Ascending aorta (tissue), 2 donors: ENCODE results near the gene GPR119. TPM values are rescaled to one million over a fixed set of nuclear protein-coding genes. Genes with fewer than 3 reads are reported as not detected.
"Not testable (repeated sequence)": the region's sequence is repeated elsewhere in the genome, so short reads cannot be mapped to it uniquely, and the experiment has no call there.

Experiments used
- DNase-seq, 2 donors: peaks; one replicate each; pipeline ENCODE4 v3.0.0-alpha.2; 2019; ENCODE audit warnings: low spot score in 2 of 2
- H3K27ac ChIP-seq, 2 donors: fragments of 200-600 bp; sonication (generic); one replicate each; pipeline ENCODE4 v1.5.1; 2016 to 2017; ENCODE audit warnings: mild to moderate bottlenecking in 1 of 2
- H3K27me3 ChIP-seq: fragments of 200-600 bp; sonication (generic); one replicate; pipeline ENCODE4 v1.5.1; 2017
- H3K36me3 ChIP-seq, 2 donors: fragments of 200-600 bp; sonication (generic); one replicate each; pipeline ENCODE4 v1.5.1; 2016
- H3K4me1 ChIP-seq, 2 donors: fragments of 200-600 bp; sonication (generic); one replicate each; pipeline ENCODE4 v1.5.1; 2016 to 2017; ENCODE audit warnings: mild to moderate bottlenecking in 1 of 2
- H3K4me3 ChIP-seq, 2 donors: fragments of 200-600 bp; sonication (generic); one replicate each; pipeline ENCODE4 v1.5.1; 2016 to 2017; ENCODE audit warnings: mild to moderate bottlenecking in 1 of 2
- H3K9me3 ChIP-seq, 2 donors: fragments of 200-600 bp; sonication (generic); one replicate each; pipeline ENCODE4 v1.5.1; 2016
- CTCF ChIP-seq, 3 experiments: fragments of 200-600 bp in 2 of 3; fragments of 450-650 bp in 1 of 3; sonication (generic) in 2 of 3; IDR thresholded peaks; one replicate each; pipeline ENCODE4 v1.5.1; 2016 to 2019; ENCODE audit warnings: antibody characterized with exemption in 3 of 3, mild to moderate bottlenecking in 1 of 3, moderate library complexity in 1 of 3
- intact Hi-C: fragments of 100-400 bp; cut with DNase I; formaldehyde crosslinking; loops from one replicate; pipeline ENCODE4 v1.15.1; 2023
- total RNA-seq: library from RNA; depleted of rRNA; stranded (reverse); fragments of >200 nt; gene quantifications from one replicate; pipeline ENCODE4 v1.1.0, GENCODE V29; 2016

The GPR119 gene
- total RNA-seq, 1 donor from 2014 or later: not detected

- no peaks in the 10 kb centered on the region for H3K36me3 ChIP-seq
- peak in 1 of 2 donors; percentile 78 for DNase-seq
- H3K9me3 ChIP-seq: no peaks in the 10 kb centered on the region
- TF ChIP-seq CTCF (IDR thresholded peaks at IDR 0.05): no peak
- no peaks in the 10 kb centered on the region for H3K27me3 ChIP-seq
- intact Hi-C loops: loop anchor here (1.0 to 10.0 kb wide), 2 partner anchors 71 to 575 kb away; partner anchors contain the start of gene ZNF280C
- peak within 1 kb of the TSS; percentile 10 to 12 for H3K27ac ChIP-seq
- H3K4me1 ChIP-seq: no peaks in the 10 kb centered on the region
- peak within 1 kb of the TSS; percentile 58 to 73 for H3K4me3 ChIP-seq
Measured at GRCh38 chrX:130339408-130340222, 45.9 kb downstream of the GPR119 start, which contains the start of gene SLC25A14. Gene SLC25A14, plus strand, starts transcription at chrX:130339919. Its CDS starts 360 bp downstream, at chrX:130340279.

- intact Hi-C loops: loop anchor here (1.0 to 10.0 kb wide), 2 partner anchors 71 to 576 kb away; partner anchors contain the start of gene ZNF280C
- peak overlapping the region; percentile 58 to 73 for H3K4me3 ChIP-seq
- not testable (repeated sequence) for DNase-seq
Measured at GRCh38 chrX:130338869-130339268, 46.6 kb downstream of the GPR119 start.

GRCh38 chrX:130336531-130336930 is 48.9 kb downstream of the GPR119 start:
- Histone ChIP-seq H3K27ac (no peak overlapping the region), H3K27me3 (no peaks in the 10 kb centered on the region), H3K36me3 (no peaks in the 10 kb centered on the region), H3K4me1 (no peaks in the 10 kb centered on the region), H3K9me3 (no peaks in the 10 kb centered on the region), H3K4me3 (no peak overlapping the region)
- TF ChIP-seq CTCF (IDR thresholded peaks at IDR 0.05): no peak
- no peak for DNase-seq
- intact Hi-C loops: loop anchor here (10.0 kb wide), 1 partner anchor 578 kb away; no protein-coding TSS in a partner anchor

More at GRCh38 chrX:130338869-130339268, 46.6 kb downstream of the GPR119 start:
- not testable (repeated sequence) for H3K36me3 ChIP-seq, H3K9me3 ChIP-seq, H3K27me3 ChIP-seq, H3K27ac ChIP-seq, H3K4me1 ChIP-seq

Other genes with a start within 250 kb of the GPR119 start
- 0.75 TPM for gene AIFM1, start 219.8 kb downstream of the GPR119 start, total RNA-seq
- 0.32 TPM for gene RAB33A, start 213.7 kb downstream of the GPR119 start, total RNA-seq
- 5.0 TPM for gene ZNF280C, start 116.8 kb downstream of the GPR119 start, total RNA-seq
- 14.9 TPM for gene SLC25A14, start 45.8 kb downstream of the GPR119 start, total RNA-seq
- 0.75 TPM for gene RBMX2, start 16.3 kb upstream of the GPR119 start, total RNA-seq